Endothelial cell of coronary artery (primary cell): ENCODE data around the gene LRRC55. TPM values are rescaled to one million over a fixed set of nuclear protein-coding genes. Genes with fewer than 3 reads are reported as not detected.

Experiments used
- total RNA-seq: library from RNA; depleted of rRNA; stranded (reverse); fragments of >200 nt; gene quantifications from 2 replicates; pipeline ENCODE4 v1.2.3, GENCODE V29; 2014

The LRRC55 gene, protein sequence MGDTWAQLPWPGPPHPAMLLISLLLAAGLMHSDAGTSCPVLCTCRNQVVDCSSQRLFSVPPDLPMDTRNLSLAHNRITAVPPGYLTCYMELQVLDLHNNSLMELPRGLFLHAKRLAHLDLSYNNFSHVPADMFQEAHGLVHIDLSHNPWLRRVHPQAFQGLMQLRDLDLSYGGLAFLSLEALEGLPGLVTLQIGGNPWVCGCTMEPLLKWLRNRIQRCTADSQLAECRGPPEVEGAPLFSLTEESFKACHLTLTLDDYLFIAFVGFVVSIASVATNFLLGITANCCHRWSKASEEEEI
- total RNA-seq = not detected in 2 replicates

DNA sequence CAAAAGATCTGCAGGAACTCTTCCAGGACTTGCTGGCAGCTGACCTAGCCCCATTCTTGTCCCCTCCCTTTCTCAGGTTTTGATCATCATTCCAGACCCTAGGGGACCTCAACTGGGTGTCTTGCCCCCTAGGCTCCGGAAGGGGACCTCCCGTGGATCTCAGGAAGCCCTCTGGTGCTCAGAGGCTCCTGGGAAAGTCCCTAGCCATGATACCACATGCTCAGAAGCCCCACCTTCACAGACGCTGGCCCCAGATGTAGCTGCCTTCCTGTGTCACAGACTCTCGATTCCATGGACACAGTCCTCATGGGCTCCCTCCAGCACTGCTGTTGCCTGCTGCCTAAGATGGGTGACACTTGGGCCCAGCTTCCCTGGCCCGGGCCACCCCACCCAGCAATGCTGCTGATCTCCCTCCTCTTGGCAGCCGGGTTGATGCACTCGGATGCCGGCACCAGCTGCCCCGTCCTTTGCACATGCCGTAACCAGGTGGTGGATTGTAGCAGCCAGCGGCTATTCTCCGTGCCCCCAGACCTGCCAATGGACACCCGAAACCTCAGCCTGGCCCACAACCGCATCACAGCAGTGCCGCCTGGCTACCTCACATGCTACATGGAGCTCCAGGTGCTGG, at the start of gene LRRC55:
LRRC55 (plus strand) TSS at position 276 of the 628 bp plus-strand sequence; CDS start at position 346, 70 bp downstream.

DNA sequence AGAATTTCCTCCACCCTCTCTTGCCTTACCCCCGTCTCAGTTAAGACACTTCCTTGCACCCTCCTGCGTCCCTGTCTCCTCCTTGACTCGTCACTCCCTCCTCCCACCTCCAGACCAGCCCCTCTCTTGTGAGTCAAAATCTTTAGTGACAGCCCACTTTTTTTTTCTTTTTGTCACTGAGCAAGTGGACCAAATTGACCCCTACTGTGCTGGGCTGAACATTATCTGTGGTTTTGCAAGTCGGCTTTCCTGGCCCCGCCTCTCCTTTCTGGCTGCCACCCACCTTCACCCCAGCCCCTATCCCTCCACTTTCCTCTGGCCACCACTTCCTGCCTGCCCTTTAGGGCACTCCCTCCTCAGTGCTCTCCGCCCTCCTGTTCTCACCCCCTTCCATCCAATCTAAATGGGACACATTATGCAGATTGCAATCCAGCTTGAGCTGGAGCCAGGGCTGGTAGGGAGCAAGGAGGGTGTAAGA, 55.5 kb downstream of the LRRC55 start, which contains the start of gene APLNR:
APLNR (minus strand) TSS at position 47 of the 478 bp plus-strand sequence. CDS start 246 bp downstream, outside the sequence.

Other genes with a start within 250 kb of the LRRC55 start
- not detected in 2 replicates for gene OR5AK2, start 193.0 kb upstream of the LRRC55 start, total RNA-seq
- under 0.01 TPM in 2 replicates for gene APLNR, start 55.3 kb downstream of the LRRC55 start, total RNA-seq
- 68.3 and 78.1 TPM in 2 replicates for gene TNKS1BP1, start 143.0 kb downstream of the LRRC55 start, total RNA-seq
- 95.3 and 97.3 TPM in 2 replicates for gene SSRP1, start 153.9 kb downstream of the LRRC55 start, total RNA-seq
- not detected in 2 replicates for gene P2RX3, start 156.4 kb downstream of the LRRC55 start, total RNA-seq
- gene PRG3, start 199.2 kb downstream of the LRRC55 start, total RNA-seq = not detected in 2 replicates
- 0.27 TPM in 1 of 2 replicates, not detected in the other for gene PRG2, start 208.7 kb downstream of the LRRC55 start, total RNA-seq
- 30.2 and 32.1 TPM in 2 replicates for gene SLC43A3, start 245.2 kb downstream of the LRRC55 start, total RNA-seq